GM21528 (cell line): ENCODE results near the gene FOXN3.

Source experiments
- ATAC-seq: cut with Tn5 transposase; IDR thresholded peaks from one replicate; pipeline ENCODE4 v1.9.1; 2021; ENCODE audit warnings: mild to moderate bottlenecking, moderate library complexity; ENCODE audit not compliant: unreplicated experiment, low FRiP score

FOXN3 gene

GRCh38 chr14:89241934-89242651, 174.9 kb downstream of the FOXN3 start:
- no peak for ATAC-seq

GRCh38 chr14:89241257-89241656, 175.8 kb downstream of the FOXN3 start:
- no peak for ATAC-seq

GRCh38 chr14:89240414-89240813, 176.6 kb downstream of the FOXN3 start:
- ATAC-seq = no peak

- ATAC-seq = no peak
Observed at GRCh38 chr14:89239023-89239422, 178.0 kb downstream of the FOXN3 start.

- no peak for ATAC-seq
Observed at GRCh38 chr14:89237921-89238529, 179.0 kb downstream of the FOXN3 start.

- no peak for ATAC-seq
Observed at GRCh38 chr14:89236851-89237250, 180.2 kb downstream of the FOXN3 start.

- no peak for ATAC-seq
Observed at GRCh38 chr14:89233184-89233583, 183.8 kb downstream of the FOXN3 start.

- no peak for ATAC-seq
Observed at GRCh38 chr14:89232265-89233070, 184.6 kb downstream of the FOXN3 start.

- no peak for ATAC-seq
Observed at GRCh38 chr14:89231426-89232113, 185.5 kb downstream of the FOXN3 start.

GRCh38 chr14:89228921-89229639, 188.0 kb downstream of the FOXN3 start:
- no peak for ATAC-seq

- no peak for ATAC-seq
Observed at GRCh38 chr14:89227496-89227836, 189.6 kb downstream of the FOXN3 start.

GRCh38 chr14:89226801-89227495, 190.1 kb downstream of the FOXN3 start:
- ATAC-seq = no peak

- ATAC-seq = no peak
Observed at GRCh38 chr14:89225607-89226006, 191.4 kb downstream of the FOXN3 start.

GRCh38 chr14:89221109-89221810, 195.8 kb downstream of the FOXN3 start:
- ATAC-seq = no peak

GRCh38 chr14:89219051-89219450, 198.0 kb downstream of the FOXN3 start:
- ATAC-seq = no peak

GRCh38 chr14:89217891-89218290, 199.1 kb downstream of the FOXN3 start:
- ATAC-seq = no peak

GRCh38 chr14:89215531-89215930, 201.5 kb downstream of the FOXN3 start:
- ATAC-seq = no peak

- ATAC-seq = no peak
Observed at GRCh38 chr14:89215114-89215513, 201.9 kb downstream of the FOXN3 start.
